NCI-H187 treated with DMSO at 0.1 percent for 48 hours (cell line): ENCODE data around the gene CD19.

Experiments
- DNase-seq: peaks from one replicate; lab custom pipeline; 2025; lab: John Stamatoyannopoulos, UW

Gene CD19

DNA sequence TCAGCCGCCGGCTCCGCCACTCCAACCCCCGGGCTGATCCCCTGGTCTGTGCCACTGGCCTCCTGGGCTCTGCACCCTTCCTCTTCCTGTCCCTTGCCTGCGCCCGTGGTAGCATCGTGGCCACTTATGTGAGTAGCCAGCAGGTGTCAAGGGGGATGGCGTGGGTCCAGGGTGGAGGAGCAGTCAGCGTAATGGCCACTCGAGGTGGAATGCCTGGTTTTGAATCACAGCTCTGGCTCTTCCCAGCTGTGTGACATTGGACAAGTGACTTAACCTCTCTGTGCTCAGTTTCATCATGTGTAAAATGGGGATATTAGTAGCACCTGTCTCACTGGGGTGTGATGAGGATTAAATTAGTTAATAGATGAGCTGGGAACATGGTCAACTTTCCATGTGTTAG lies 50.6 kb downstream of the CD19 start:
- DNase-seq: no peak

- no peak for DNase-seq
Observed at GRCh38 chr16:28982949-28983348, 51.2 kb downstream of the CD19 start.

- no peak for DNase-seq
Observed at GRCh38 chr16:28983644-28984043, 51.9 kb downstream of the CD19 start.

GRCh38 chr16:28984091-28984490 lies 52.3 kb downstream of the CD19 start:
- no peak for DNase-seq

DNA sequence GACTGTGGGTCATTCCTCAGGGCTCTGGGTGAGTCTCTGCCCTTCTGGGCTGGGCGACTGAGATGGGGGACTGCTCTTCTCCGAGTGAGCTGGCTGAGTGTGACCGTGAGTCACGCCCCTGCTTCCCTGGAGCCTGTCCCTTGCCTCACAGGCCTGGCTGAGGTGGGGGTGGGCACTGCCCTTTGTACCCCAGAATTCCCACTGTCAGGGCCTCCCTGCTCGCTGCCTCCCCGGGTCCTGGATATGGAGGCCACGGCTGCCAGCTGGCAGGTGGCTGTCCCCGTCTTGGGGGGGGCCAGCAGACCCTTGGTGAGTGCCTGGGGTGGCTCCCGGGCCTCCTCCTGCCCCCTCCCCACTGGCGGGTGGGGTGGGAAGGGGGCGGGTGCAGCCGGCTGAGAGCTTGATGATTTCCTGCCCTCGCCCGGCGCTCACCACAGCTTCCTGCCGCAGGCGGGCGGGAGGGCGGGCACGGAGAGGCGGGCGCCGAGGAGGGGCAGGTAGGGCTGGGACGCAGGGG lies 52.9 kb downstream of the CD19 start, which contains the start of gene LAT:
LAT (plus strand) TSS at position 434 of the 517 bp plus-strand sequence. CDS start 366 bp downstream, outside the sequence.
- DNase-seq: no peak

DNA sequence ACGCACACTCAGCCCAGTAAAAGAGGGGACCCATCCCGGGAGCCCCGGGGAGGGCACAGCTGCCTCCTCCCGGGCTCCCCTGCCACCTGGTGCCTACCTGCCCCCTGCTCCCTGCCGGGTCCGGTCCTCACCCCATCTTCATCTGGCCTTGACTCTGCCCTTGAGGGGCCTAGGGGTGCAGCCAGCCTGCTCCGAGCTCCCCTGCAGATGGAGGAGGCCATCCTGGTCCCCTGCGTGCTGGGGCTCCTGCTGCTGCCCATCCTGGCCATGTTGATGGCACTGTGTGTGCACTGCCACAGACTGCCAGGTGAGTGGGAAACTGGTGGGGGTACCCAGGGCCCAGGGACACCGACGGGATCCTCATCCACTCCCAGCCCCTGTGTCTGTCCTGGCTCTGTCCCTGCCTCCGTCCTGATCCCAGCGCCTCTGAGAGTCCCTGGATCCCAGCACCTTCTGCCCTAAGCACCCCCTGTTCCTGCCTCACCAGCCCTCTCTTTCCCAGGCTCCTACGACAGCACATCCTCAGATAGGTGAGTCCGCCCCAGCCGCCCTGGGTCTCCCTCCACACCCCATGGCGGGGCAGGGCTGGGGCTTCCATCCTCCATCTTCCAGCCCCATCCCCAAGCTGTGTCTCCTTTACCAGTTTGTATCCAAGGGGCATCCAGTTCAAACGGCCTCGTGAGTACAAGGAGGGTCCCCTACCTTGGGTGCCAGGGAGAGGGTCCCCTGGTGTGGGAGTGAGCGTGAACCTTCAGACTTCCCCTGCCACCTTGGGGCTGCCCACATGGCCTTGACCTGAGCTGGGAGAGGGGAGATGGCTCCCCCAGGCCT lies 53.7 kb downstream of the CD19 start:
- no peak for DNase-seq

- DNase-seq: no peak
Observed at GRCh38 chr16:28986046-28986445, 54.3 kb downstream of the CD19 start.

DNA sequence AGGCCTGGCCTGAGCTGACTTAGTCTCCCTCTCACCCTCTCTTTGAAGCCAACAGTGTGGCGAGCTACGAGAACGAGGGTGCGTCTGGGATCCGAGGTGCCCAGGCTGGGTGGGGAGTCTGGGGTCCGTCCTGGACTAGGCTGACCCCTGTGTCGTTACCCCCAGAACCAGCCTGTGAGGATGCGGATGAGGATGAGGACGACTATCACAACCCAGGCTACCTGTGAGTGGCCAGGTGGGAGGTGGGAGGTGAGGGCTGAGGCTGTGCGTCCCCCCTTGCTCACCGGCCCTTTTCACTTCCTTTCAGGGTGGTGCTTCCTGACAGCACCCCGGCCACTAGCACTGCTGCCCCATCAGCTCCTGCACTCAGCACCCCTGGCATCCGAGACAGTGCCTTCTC lies 54.7 kb downstream of the CD19 start:
- DNase-seq: no peak

- no peak for DNase-seq
Observed at GRCh38 chr16:28987170-28987853, 55.5 kb downstream of the CD19 start.
